GM18499 (cell line): ENCODE data around the gene CRYL1.

Experiments
- ATAC-seq: cut with Tn5 transposase; IDR thresholded peaks from one replicate; pipeline ENCODE4 v1.9.1; 2021; ENCODE audit warnings: moderate number of reproducible peaks; ENCODE audit not compliant: insufficient read depth, unreplicated experiment

Gene CRYL1

GRCh38 chr13:20534038-20534608 is 8.5 kb upstream of the CRYL1 start:
- no peak for ATAC-seq

GRCh38 chr13:20528452-20528851 is 2.8 kb upstream of the CRYL1 start:
- no peak for ATAC-seq

GRCh38 chr13:20526664-20527063 is 1.0 kb upstream of the CRYL1 start:
- no peak for ATAC-seq

- ATAC-seq = peak; percentile 16
Observed at GRCh38 chr13:20525144-20525600, 485 bp downstream of the CRYL1 start.

- ATAC-seq = no peak
Observed at GRCh38 chr13:20521364-20522115, 4.1 kb downstream of the CRYL1 start.

- no peak for ATAC-seq
Observed at GRCh38 chr13:20519875-20520274, 5.8 kb downstream of the CRYL1 start.

- ATAC-seq = no peak
Observed at GRCh38 chr13:20518660-20519100, 7.0 kb downstream of the CRYL1 start.

- no peak for ATAC-seq
Observed at GRCh38 chr13:20514866-20515265, 10.8 kb downstream of the CRYL1 start.

GRCh38 chr13:20513466-20513995 is 12.1 kb downstream of the CRYL1 start:
- no peak for ATAC-seq

GRCh38 chr13:20512042-20512683 is 13.5 kb downstream of the CRYL1 start:
- ATAC-seq = no peak

GRCh38 chr13:20506696-20507095 is 19.0 kb downstream of the CRYL1 start:
- ATAC-seq = no peak

GRCh38 chr13:20505405-20506366 is 20.0 kb downstream of the CRYL1 start:
- ATAC-seq = no peak

- no peak for ATAC-seq
Observed at GRCh38 chr13:20503088-20504083, 22.3 kb downstream of the CRYL1 start.

GRCh38 chr13:20501592-20501991 is 24.1 kb downstream of the CRYL1 start:
- no peak for ATAC-seq

- no peak for ATAC-seq
Observed at GRCh38 chr13:20501120-20501519, 24.5 kb downstream of the CRYL1 start.

- no peak for ATAC-seq
Observed at GRCh38 chr13:20499986-20500385, 25.7 kb downstream of the CRYL1 start.

GRCh38 chr13:20498659-20499058 is 27.0 kb downstream of the CRYL1 start:
- no peak for ATAC-seq

GRCh38 chr13:20498129-20498528 is 27.5 kb downstream of the CRYL1 start:
- ATAC-seq = no peak
